Stimulated activated CD4-positive, alpha-beta T cell treated with anti-CD3 and anti-CD28 coated beads, Interleukin-2, amount 100 ng/mL, for 4 hours (primary cell): ENCODE measurements around the gene DMGDH.

Experiments used
- DNase-seq: peaks from one replicate; pipeline ENCODE4 v3.0.0-alpha.2; 2020; ENCODE audit warnings: low read depth

Gene DMGDH

DNA sequence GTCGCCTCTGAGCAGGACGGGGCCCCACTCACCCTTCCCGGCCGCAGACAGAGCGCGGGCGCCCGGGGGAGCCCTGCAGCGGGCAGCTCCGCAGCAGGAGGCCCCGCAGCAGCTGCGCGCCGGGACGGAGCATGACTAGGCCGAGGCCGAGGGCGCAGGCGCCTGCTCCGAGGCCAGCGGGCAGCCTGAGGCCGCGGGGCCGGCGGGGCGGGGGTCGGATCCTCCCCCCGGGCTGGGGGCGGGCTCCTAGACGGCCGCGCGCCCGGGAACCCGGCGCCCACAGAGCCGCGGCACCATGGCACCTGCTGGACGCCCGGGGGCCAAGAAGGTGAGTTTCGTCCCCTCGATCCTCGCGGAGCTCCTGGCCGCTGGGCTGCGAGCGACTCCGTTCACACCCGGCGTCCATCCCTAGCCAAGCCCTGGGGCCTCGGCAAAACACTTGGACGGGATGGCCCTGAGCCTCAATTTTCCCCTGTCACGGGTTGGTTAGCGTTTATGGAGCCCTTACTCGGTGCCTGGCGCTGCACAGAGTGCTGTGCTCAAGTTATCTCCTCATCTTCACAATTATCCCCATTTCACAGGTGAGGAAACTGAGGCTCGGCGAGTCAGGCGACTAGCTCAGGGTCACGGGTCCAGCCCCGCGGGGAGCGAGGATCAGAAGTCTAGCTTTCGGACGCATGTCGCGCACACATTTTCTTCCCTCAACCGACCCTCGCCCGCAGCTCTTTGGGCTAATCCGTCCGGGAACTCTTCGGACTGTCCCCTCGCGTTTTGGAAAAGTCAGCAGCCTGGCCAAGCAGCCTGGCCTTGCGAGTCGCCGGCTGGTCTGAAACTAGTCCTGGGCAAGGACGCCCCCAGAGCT, at the start of gene DMGDH, which contains the start of gene BHMT2:
Gene DMGDH, minus strand, starts transcription at position 187 of the 862 bp plus-strand sequence. Its CDS starts 54 bp downstream, at position 133.
Gene BHMT2, plus strand, starts transcription at position 280 of the 862 bp plus-strand sequence. Its CDS starts 16 bp downstream, at position 296.
- DNase-seq = no peak

DNA sequence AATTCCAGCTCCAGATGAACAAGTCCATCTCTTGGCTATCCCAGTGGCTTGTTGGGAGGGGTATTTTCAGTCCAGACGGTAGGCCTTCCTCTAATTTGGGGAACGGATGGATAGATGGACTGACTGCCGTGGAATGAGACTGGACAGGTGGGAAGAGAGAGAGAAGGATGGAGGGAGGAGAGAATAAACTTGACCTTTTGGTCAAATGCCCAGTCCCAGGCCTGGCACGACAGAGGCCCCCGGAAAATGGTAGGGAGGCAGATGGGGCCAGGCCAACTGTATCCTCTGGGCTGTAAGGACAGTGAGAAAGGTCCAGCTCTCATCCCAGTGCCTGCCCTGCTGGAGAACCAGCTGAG, 43.2 kb upstream of the DMGDH start:
- no peak for DNase-seq

DNA sequence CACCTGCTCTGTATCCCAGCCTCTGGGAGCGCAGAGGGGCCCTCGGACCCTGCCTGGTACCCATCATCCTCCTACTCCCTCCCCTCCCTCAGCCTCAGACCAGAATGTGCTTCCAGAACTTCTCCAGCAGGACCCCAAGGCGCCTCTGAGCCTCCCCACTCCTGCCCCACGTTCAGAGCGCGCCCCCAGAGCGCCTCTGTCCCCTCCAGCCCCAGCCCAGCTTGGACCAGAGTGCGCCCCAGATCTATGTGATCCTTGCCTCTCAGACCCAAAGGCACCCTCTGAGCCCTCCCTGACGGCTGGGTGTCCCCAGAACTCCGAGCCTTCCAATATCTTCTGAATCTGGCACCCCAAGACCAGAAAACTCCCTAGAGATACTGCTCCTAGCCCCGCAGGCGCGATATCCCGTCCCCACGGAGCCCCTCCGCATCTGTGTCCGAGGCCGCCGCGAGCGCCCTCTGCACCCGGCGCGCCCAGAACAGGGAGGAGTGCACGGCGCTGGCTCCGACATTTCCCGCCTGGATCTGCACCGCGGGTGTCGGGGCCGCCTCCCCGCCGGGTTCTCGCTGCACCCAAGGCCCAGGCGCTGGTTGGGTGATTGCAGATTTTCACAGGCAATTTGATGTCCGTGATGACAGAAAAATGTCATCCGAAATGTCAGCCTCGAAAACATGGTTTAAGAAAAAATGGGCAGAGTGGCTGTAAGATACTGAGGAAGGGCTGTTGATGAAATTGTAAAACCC, 42.7 kb upstream of the DMGDH start:
- DNase-seq = no peak

DNA sequence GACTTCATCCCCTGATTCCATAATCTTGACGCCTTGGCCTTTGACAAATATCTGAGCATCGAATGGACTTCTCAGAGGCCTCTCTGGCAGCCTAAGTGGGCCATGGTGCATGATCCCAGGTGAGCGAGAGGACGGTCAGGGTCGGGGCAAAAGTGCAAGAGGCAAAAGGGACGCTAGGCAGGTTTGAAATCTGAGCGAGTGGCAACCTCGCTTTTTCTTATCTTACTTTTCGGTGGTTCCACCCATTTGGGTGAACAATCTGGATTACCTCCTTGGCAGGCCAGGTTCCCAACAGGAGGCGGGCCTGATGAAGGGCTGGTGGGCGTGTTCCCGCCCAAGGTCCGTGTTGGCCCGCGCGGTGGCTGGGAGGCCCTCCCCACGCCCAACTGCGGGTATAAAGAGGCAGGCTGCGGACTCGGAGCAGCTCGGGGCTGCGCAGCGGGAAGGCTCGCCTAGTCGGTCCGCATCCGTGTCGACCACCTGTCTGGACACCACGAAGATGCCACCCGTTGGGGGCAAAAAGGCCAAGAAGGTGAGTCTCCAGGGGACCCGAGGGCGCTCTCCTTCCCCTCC, 42.0 kb upstream of the DMGDH start, which contains the start of gene BHMT:
Gene BHMT, plus strand, starts transcription at position 423 of the 573 bp plus-strand sequence. Its CDS starts 77 bp downstream, at position 500.
- DNase-seq = no peak

DNA sequence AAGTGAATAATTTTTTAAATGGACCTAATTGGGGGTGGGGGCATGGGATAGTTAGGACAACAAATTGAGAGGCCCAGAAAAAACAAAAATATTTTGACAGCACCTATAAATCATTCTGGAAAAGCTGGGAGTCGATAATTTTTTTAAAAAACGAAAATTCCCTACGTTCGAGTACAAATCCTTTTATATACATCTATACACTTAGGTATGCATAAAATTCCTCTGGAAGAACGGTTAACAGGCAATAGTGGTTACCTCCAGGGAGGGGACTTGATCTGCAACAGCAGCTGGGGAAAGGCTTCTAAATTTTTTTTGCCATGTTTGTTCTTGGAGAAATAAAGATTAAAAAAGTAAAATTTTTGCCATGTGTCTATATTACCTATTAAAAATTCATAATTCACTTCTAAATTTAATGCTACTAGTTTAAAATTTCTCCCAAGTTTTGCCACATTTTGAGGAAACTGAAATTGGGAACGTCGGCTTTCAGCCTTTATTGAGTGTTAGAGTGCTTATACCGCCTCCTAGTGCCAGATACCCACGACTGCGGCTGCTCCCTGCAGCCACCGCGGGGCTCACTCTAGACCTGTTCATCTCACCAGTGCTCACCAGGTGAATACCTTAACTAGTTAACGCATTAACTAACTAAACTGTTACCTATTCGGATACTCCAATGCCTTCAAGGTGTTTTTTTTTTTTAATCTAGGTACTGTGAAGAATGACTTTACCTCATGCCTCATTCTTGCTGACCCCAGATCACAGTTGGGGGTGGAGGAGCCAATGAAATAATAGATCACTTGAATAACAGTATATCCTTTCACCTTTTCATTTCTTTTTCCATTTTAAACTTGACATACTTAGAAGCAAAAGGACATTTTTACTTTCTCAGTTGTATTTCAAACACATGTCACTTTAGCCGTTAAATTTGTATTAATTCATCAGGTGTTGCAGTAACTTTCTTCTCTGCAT, 40.3 kb upstream of the DMGDH start:
- DNase-seq = peak; percentile 3

DNA sequence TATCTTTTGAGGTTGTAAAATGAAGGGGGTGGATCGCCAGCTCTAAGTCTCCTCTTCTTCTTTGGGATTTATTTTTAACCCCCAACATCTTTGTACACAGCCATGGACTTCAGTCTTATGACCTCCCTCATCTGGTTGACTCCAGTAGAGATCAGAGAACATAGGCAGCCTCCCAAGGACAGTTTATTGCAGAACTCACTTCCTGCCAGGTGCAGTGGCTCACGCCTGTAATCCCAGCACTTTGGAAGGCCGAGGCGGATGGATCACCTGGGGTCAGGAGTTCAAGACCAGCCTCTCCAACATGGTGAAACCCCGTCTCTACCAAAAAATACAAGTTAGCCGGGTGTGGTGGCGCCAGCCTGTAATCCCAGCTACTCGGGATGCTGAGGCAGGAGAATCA, 39.3 kb upstream of the DMGDH start:
- DNase-seq = no peak

DNA sequence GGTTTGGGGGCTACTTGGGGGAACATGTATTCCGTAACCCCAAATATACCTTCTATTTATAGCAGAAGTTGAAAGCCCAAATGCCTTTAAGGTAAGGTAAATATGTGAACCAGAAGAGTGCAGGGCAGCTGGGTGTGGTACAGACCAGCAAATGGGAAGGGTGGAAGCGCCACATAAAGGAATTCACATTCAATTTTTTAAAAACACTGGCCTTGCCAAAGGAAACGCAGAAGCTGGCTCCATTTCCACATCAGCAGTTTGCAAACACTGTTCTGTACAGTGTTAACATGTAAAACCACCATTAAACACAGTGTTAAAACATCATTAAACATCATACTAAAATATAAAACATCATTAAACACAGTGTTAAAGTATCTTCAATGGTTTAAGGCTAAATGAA, 38.6 kb upstream of the DMGDH start:
- DNase-seq = no peak

DNA sequence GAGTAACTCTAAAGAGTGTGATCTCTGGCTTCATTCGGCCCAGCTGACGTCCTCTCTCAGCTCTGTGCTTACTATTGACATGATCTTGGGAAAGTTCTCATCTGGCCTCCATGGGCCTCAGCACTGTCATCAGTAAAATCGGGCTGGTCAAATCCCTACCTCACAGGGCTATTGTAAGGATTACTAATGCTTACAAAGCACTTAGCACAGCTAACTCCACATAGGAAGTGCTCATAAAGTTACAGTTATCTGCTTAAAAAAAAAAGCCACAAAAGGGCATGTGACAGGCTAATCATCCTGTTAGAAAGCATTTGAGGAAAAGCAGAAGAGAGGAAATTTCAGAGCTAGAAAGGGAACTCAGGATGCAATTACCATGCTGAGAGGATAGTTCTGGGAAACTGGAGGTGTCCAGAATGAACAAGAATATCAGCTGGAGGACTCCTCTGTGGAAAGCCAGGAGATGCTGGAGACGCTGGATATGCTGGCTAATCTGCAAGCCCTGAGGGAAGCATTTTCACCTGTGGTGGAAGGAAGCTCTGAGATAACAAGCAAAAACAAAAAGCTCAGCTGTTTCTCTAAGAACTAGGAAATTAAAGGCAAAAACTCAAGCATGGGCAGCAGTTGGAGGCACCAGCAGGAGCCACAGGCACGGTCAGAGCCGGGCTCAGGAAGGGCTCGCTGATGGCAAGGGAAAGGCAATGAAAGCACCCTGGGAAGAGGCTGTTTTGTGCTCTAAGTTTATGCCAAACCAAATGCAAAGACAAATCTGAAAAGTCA, 37.7 kb upstream of the DMGDH start:
- no peak for DNase-seq

DNA sequence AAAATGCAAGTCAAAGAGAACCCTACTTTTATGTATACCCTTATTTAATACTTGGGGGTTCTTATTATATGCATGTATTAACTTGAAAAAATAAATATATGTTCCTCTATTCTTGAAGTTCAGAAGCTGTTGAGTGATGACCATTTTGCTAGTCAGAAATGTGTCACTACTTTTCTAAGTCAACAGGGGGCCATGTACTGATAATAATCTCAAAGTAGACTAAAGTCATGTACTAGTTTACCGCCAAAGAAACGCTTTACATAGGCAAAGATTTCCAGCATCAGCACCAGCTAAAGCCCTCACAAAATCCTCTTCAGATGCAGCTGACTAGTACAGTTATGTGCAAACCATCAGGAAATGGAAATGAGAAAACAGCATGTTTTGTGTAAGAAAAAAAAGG, 36.4 kb upstream of the DMGDH start:
- no peak for DNase-seq

DNA sequence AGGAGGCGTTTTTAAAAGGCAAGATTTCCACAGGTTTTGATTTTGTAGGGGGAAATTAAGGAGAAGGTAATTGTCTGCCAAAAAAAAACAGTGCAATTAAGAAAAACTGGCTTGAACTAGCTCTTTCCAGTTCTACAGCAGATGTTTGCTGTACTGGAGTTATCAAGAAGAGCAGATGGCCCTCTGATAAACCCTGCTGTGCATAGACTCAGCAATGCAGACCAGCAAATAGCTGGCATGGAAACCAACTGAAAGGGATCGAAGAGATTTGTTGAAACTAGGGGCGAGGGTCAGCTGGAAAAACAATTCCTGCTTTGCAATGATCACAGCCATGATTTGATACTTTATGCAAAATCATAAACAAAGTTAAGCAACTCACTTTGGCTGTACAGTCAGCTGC, 24.3 kb upstream of the DMGDH start:
- no peak for DNase-seq

DNA sequence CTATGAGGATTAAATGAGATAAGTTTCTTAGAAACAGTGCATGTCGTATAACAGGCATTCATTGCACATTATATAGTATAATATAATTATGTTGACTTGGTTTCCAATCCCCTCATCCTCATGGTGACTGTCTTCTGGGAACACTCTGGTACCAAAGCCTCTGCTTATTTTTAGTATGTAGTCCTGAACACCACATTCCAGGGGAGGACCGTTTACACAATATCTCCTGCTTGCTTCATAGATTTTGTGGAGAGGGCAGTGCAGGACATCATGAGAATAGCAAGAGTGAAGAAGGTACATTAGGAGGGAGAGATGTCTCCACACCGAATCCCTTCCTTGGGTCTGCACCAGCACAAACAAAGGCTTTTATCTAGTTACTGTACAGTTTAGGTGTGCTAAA, 21.6 kb upstream of the DMGDH start:
- DNase-seq = no peak

DNA sequence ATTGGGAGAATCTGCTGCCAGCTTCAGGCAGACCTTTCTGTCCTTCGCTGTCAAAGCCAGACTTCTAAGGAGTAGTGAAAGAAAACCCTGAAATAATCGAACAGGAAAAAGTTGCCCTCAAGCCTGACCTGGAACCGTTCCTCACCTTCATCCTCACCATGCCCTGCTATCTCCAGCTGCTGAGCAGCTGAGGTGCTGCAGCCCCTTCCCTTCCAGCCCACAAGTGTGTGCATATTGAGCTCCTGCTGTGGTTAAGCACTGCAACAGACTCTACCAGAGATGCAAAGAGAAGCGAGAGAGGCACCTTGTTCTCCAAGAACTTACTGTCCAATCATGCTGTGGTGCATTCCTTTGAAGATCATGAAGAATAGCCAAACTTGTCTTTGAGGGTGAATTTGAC, 19.0 kb upstream of the DMGDH start:
- DNase-seq = no peak

DNA sequence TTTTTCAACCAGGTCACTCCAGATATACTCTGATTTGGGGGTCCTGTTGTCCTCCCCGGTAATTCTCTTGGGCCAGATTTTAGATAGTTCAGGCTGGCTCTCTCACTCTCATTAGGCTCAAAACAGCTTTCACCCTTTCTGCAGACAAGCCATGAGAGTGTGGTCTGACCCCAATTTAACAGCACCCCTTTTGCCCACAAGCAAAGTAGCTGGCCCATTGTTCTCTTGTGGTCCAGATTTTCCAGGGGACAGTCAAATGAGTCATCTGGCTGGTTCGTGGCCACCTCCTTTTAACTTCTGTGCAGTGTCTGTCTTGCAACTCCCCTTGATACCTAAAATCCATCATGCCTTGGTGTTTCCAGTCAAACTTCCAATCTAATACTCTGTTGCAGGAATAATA, 16.6 kb upstream of the DMGDH start:
- no peak for DNase-seq

DNA sequence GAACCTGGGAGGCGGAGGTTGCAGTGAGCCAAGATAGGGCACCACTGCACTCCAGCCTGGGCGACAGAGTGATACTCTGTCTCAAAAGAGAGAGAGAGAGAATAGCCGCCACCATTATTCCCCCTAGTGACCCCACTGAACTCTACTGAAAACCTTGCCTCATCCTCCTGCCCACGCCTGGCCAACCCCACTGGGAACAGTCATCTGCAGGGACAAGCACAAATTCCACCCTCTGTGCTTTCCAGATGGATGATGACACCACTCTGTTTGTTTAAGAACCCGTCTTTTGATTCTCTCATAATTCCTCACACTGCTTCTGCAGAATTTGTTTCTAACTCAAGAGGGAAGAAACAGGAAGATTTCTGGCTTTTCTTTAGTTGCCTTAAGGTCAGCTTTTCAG, 12.3 kb upstream of the DMGDH start:
- DNase-seq = no peak

DNA sequence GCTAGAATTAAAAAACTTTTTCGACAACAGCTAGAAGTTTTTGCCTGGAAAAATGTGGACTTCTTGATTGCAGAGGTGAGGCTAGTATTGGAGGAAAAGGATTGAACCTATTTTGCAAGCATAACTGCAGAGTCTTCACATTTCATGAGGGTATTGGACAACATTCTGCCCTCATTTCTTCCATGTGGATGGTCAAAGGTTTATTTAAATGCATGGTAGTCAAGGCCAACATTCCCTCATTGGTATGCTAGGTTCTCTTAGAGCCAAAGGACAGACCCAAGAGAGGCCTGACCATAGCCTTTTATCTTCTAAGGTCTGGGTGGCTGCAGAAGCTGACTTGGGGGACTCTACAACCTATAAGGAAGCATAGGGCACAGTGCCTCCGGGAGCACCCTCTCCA, 11.3 kb upstream of the DMGDH start:
- no peak for DNase-seq

DNA sequence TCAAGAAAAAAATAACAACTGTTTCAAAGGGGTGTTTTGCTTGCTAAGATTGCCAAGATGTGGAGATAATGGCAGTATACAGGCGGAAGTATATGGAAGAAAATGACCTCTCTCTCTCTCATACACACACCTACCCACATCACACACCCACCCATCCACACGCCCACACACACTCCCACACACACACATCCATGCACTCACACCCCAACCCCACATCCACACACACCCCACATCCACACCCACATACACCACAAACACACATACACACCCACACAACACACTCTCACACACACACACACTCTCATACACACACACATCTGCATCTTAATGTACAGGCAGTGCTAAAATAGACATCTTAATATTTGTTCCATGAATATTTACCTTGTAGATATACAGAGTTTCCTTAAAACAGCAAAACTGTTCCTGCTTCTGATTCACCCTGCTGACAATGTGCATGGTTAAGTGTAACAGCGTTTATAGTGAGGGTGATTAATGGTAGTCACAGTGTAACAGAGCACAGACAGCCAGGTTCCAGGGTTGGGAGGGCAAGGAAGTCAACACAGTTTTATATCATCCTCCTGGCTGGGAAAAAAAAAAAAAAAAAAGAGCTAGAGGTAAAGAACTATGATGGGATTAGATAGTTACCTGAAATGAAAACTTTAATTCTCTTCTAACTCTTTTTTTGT, 8.3 kb upstream of the DMGDH start:
- peak; percentile 5 for DNase-seq

DNA sequence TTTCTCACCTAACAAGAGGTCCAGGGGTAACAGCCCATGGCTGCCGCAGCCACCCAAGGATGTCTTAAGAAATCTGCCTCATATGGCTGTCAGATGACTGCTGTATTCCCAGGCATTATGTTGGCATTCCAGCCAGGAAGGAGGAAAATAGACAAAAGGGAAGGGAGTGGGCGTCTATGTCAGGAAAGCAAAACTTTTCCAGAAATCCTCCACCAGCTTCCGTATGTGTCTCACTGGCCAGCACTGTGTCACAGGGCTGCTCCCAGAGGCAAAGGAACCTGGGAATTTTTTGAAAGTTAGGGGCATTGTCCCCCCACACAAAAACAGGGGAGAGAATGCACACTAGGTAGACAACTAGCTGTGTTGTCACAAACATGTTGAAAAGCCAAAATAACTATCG, 7.3 kb upstream of the DMGDH start:
- no peak for DNase-seq

DNA sequence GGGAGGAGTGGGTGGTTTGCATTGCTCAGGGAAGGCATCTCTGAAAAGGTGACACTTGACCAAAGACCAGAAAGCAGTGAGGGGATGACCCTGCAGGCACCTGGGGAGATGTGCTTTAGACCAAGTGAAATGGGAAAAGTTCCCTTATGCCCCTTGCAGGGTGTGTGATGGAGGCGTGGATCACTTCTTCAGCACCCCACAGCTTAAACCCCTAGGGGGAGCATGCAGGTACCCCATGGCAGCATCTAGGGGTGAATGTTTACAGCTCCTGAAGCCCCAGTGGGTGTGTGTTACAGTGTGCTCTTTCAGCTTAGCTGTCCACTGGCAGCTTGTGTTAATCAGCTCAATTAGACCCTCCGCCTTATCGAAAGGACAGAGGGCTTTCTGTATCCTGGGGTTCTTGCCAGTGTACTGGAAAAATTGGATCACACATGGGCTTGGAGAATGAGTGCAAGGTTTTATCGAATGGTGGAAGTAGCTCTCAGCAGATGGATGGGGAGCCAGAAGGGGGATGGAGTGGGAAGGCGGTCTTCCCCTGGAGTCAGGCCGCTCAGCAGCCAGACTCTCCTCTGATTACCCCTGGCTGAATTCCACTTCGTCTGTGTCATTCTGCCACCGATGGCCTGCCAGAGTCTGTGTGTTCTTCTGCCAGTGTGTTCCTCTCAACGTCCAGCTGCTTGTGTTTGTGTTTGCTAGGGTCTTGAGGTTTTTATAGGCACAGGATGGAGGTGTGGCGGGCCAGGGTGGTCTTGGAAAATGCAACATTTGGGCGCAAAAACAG, 6.4 kb upstream of the DMGDH start:
- DNase-seq = no peak

DNA sequence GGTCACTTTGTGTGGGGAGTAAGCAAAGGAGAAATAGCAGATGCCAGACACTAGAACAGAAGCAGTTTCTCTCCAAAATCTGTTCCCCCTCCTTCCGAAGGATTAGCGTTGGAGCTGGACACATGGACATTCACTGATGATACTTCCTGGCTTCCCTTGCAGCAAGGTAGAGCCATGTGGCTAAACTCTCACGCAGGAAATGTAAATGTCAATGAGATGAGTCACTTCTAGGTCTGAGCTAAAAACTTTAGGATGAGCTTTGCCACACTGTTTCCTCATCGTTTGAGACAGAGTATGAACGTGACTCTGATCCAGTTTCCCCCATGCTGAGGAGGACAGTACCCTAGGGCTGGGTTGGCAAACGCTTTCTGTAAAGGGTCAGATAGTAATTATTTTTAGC, 5.2 kb upstream of the DMGDH start:
- no peak for DNase-seq

DNA sequence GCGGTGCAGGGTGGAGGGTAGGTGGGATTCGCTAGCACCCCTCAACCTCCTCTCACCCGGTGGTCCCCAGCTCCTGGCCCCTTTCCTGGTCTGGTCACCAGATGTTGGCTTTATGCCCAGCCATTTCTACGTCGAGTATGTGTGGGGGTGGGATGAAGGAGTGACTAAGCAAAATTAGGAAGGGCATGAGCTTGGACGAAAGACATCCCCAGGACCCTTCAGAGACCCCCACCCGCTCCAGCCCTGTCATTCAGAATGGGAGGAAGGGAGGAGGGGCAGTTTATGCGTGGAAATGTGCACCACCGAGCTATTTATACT, 835 bp upstream of the DMGDH start:
- no peak for DNase-seq
